C4-2B (cell line): ENCODE results near the gene RGS7.
"Not testable (repeated sequence)": the region's sequence is repeated elsewhere in the genome, so short reads cannot be mapped to it uniquely, and the experiment has no call there.

Source experiments
- H3K27ac ChIP-seq: fragments of 450-650 bp; 2 replicates; pipeline ENCODE4 v1.5.1; 2017
- CTCF ChIP-seq: fragments of 450-650 bp; conservative IDR thresholded peaks from 2 replicates; pipeline ENCODE4 v1.5.1; 2017; ENCODE audit warnings: mild to moderate bottlenecking
- ZFX ChIP-seq: fragments of 450-650 bp; IDR thresholded peaks from 2 replicates; pipeline ENCODE4 v1.6.1; 2017

The RGS7 gene

GRCh38 chr1:241157435-241157834 lies 199.6 kb downstream of the RGS7 start:
- no peak for TF ChIP-seq ZFX
- no peak for TF ChIP-seq CTCF
- H3K27ac ChIP-seq: no peak overlapping the region

- H3K27ac ChIP-seq: no peak overlapping the region
- TF ChIP-seq ZFX: no peak
- no peak for TF ChIP-seq CTCF
Measured at GRCh38 chr1:241156231-241156965, 200.6 kb downstream of the RGS7 start.

GRCh38 chr1:241145881-241146280 lies 211.1 kb downstream of the RGS7 start:
- H3K27ac ChIP-seq: no peak overlapping the region
- TF ChIP-seq CTCF: no peak
- no peak for TF ChIP-seq ZFX

GRCh38 chr1:241143765-241144442 lies 213.1 kb downstream of the RGS7 start:
- no peak overlapping the region for H3K27ac ChIP-seq
- TF ChIP-seq ZFX: no peak
- no peak for TF ChIP-seq CTCF

- H3K27ac ChIP-seq: no peak overlapping the region
- no peak for TF ChIP-seq CTCF
- TF ChIP-seq ZFX: no peak
Measured at GRCh38 chr1:241142493-241142892, 214.5 kb downstream of the RGS7 start.

GRCh38 chr1:241141646-241142045 lies 215.4 kb downstream of the RGS7 start:
- not testable (repeated sequence) for H3K27ac ChIP-seq

GRCh38 chr1:241140670-241141069 lies 216.3 kb downstream of the RGS7 start:
- no peak for TF ChIP-seq ZFX
- TF ChIP-seq CTCF: no peak
- H3K27ac ChIP-seq: no peak overlapping the region
